Measurements from ENCODE around the gene MKKS.

DNA sequence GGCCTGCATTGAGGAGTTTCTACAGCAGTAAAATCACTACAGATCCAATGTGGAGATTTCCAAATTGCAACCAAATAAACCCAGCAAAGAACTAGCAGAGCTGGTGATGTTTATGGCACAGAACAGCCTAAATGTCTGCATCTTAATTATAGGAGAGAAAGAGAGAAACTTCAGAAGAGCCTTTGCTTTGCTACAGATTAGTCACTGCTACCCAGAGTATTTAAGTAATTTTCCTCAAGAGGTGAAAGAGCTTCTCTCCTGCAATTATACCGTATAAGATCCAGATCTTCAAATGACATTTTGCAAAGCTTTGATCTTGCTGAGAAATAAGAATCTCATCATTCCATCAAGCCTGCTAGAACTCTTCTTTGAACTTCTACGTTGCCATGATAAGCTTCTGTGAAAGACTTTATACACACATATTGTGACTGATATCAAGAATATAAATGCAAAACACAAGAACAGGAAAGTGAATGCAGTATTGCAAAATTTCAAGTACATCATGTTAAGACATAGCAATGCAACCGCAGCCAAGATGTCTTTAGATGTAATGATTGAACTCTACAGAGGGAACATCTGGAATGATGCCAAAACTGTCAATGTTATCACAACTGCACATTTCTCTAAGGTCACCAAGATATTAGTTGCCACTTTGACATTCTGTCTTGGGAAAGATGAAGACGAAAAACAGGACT lies 48.0 kb downstream of the MKKS start:
- TF ChIP-seq TCF3 (IDR thresholded peaks at IDR 0.05; ENCODE audit: borderline replicate concordance, insufficient read depth, low read depth, low read length) (no peak), HDGF (IDR thresholded peaks at IDR 0.05) (no peak), GABPA (IDR thresholded peaks at IDR 0.05; ENCODE audit: low read depth) (no peak)
- TF ChIP-seq, protein P1, sequence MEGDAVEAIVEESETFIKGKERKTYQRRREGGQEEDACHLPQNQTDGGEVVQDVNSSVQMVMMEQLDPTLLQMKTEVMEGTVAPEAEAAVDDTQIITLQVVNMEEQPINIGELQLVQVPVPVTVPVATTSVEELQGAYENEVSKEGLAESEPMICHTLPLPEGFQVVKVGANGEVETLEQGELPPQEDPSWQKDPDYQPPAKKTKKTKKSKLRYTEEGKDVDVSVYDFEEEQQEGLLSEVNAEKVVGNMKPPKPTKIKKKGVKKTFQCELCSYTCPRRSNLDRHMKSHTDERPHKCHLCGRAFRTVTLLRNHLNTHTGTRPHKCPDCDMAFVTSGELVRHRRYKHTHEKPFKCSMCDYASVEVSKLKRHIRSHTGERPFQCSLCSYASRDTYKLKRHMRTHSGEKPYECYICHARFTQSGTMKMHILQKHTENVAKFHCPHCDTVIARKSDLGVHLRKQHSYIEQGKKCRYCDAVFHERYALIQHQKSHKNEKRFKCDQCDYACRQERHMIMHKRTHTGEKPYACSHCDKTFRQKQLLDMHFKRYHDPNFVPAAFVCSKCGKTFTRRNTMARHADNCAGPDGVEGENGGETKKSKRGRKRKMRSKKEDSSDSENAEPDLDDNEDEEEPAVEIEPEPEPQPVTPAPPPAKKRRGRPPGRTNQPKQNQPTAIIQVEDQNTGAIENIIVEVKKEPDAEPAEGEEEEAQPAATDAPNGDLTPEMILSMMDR (IDR thresholded peaks at IDR 0.05 in 2 of 3, conservative IDR thresholded peaks at IDR 0.05 in 1 of 3; ENCODE audit: control insufficient read depth in 2 of 3, extremely low read depth in 1 of 3, insufficient read depth in 1 of 3, low read depth in 3 of 3, low read length in 3 of 3), result no peak

All from GM12878 (cell line).